ENCODE results near the gene ADM2. TPM values are rescaled to one million over a fixed set of nuclear protein-coding genes. Genes with fewer than 3 reads are reported as not detected.

The ADM2 gene
- total RNA-seq, 2 donors from 2014 or later = 4.0 to 4.2 TPM

- peaks cover 1% of the 10 kb centered on the region for H3K4me1 Mint-ChIP-seq
Observed at GRCh38 chr22:50503475-50504145, 22.3 kb downstream of the ADM2 start.

GRCh38 chr22:50504369-50505211 lies 23.2 kb downstream of the ADM2 start:
- Histone ChIP-seq H3K27me3 (ENCODE audit: control insufficient read depth, insufficient read depth, low read length, poor library complexity, severe bottlenecking) (no peaks in the 10 kb centered on the region), H3K4me1 (ENCODE audit: control insufficient read depth, insufficient read depth, low read length) (peaks cover 8% of the 10 kb centered on the region), H3K9me3 (ENCODE audit: control insufficient read depth, low read length) (no peaks in the 10 kb centered on the region), H3K9ac (ENCODE audit: extremely low read depth, low read length, poor library complexity, severe bottlenecking) (no peak overlapping the region), H3K36me3 (ENCODE audit: control insufficient read depth, insufficient read depth, low read length) (peaks cover 15% of the 10 kb centered on the region), H3K4me3 (ENCODE audit: low read length) (no peak overlapping the region), H3K27ac (ENCODE audit: low read depth, low read length) (no peak overlapping the region)
- no peak overlapping the region for H3K27ac Mint-ChIP-seq
- no peak for TF ChIP-seq CTCF (conservative IDR thresholded peaks at IDR 0.05)
- no peaks in the 10 kb centered on the region for H3K9me3 Mint-ChIP-seq
- no peak for DNase-seq
- H3K4me3 Mint-ChIP-seq = no peak overlapping the region
- no peaks in the 10 kb centered on the region for H3K27me3 Mint-ChIP-seq (ENCODE audit: insufficient read depth)
- peaks cover 2% of the 10 kb centered on the region for H3K36me3 Mint-ChIP-seq (ENCODE audit: low read depth)
- H3K4me1 Mint-ChIP-seq = peaks cover 8% of the 10 kb centered on the region
- WGBS, 2 experiments (ENCODE audit: insufficient coverage in 1 of 2, insufficient read length in 1 of 2) = 93 to 95% methylated on average over 25 to 43 of the region's 44 CpGs

More at GRCh38 chr22:50503475-50504145, 22.3 kb downstream of the ADM2 start:
- no peak overlapping the region for H3K4me3 ChIP-seq (ENCODE audit: low read length)
- Mint-ChIP-seq H3K4me3 (no peak overlapping the region), H3K27me3 (ENCODE audit: insufficient read depth) (no peaks in the 10 kb centered on the region), H3K9me3 (no peaks in the 10 kb centered on the region), H3K27ac (no peak overlapping the region), H3K36me3 (ENCODE audit: low read depth) (peaks cover 2% of the 10 kb centered on the region)
- H3K27ac ChIP-seq (ENCODE audit: low read depth, low read length) = no peak overlapping the region
- peaks cover 15% of the 10 kb centered on the region for H3K36me3 ChIP-seq (ENCODE audit: control insufficient read depth, insufficient read depth, low read length)
- H3K27me3 ChIP-seq (ENCODE audit: control insufficient read depth, insufficient read depth, low read length, poor library complexity, severe bottlenecking) = no peaks in the 10 kb centered on the region
- no peak overlapping the region for H3K9ac ChIP-seq (ENCODE audit: extremely low read depth, low read length, poor library complexity, severe bottlenecking)
- DNase-seq = peak; percentile 58
- TF ChIP-seq CTCF (conservative IDR thresholded peaks at IDR 0.05) = no peak
- H3K4me1 ChIP-seq (ENCODE audit: control insufficient read depth, insufficient read depth, low read length) = no peaks in the 10 kb centered on the region
- no peaks in the 10 kb centered on the region for H3K9me3 ChIP-seq (ENCODE audit: control insufficient read depth, low read length)
- WGBS, 2 experiments (ENCODE audit: insufficient coverage in 1 of 2, insufficient read length in 1 of 2) = 93 to 98% methylated on average over 10 to 20 of the region's 26 CpGs

GRCh38 chr22:50505276-50505775 lies 24.0 kb downstream of the ADM2 start:
- Histone ChIP-seq H3K9ac (ENCODE audit: extremely low read depth, low read length, poor library complexity, severe bottlenecking) (no peak overlapping the region), H3K27me3 (ENCODE audit: control insufficient read depth, insufficient read depth, low read length, poor library complexity, severe bottlenecking) (no peaks in the 10 kb centered on the region), H3K4me1 (ENCODE audit: control insufficient read depth, insufficient read depth, low read length) (peaks cover 8% of the 10 kb centered on the region), H3K27ac (ENCODE audit: low read depth, low read length) (no peak overlapping the region), H3K36me3 (ENCODE audit: control insufficient read depth, insufficient read depth, low read length) (peaks cover 15% of the 10 kb centered on the region), H3K9me3 (ENCODE audit: control insufficient read depth, low read length) (no peaks in the 10 kb centered on the region), H3K4me3 (ENCODE audit: low read length) (no peak overlapping the region)
- Mint-ChIP-seq H3K27me3 (ENCODE audit: insufficient read depth) (no peaks in the 10 kb centered on the region), H3K36me3 (ENCODE audit: low read depth) (peaks cover 2% of the 10 kb centered on the region), H3K4me1 (peaks cover 8% of the 10 kb centered on the region), H3K27ac (no peak overlapping the region), H3K4me3 (no peak overlapping the region), H3K9me3 (no peaks in the 10 kb centered on the region)
- WGBS, 2 experiments (ENCODE audit: insufficient coverage in 1 of 2, insufficient read length in 1 of 2) = 90 to 92% methylated on average over 8 to 14 of the region's 14 CpGs
- DNase-seq = no peak
- TF ChIP-seq CTCF (conservative IDR thresholded peaks at IDR 0.05) = no peak

Data from endodermal cell (in vitro differentiated cells).